ENCODE data around the gene PGRMC2.

The PGRMC2 gene

GRCh38 chr4:128328106-128328505 lies 40.5 kb upstream of the PGRMC2 start:
- no peak overlapping the region for H3K4me3 ChIP-seq (ENCODE audit: low read depth, low read length)
- no peak for DNase-seq (ENCODE audit: low read depth)
- TF ChIP-seq, protein P1, sequence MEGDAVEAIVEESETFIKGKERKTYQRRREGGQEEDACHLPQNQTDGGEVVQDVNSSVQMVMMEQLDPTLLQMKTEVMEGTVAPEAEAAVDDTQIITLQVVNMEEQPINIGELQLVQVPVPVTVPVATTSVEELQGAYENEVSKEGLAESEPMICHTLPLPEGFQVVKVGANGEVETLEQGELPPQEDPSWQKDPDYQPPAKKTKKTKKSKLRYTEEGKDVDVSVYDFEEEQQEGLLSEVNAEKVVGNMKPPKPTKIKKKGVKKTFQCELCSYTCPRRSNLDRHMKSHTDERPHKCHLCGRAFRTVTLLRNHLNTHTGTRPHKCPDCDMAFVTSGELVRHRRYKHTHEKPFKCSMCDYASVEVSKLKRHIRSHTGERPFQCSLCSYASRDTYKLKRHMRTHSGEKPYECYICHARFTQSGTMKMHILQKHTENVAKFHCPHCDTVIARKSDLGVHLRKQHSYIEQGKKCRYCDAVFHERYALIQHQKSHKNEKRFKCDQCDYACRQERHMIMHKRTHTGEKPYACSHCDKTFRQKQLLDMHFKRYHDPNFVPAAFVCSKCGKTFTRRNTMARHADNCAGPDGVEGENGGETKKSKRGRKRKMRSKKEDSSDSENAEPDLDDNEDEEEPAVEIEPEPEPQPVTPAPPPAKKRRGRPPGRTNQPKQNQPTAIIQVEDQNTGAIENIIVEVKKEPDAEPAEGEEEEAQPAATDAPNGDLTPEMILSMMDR (IDR thresholded peaks at IDR 0.05; ENCODE audit: low read depth, low read length, missing control alignments) = no peak

- DNase-seq (ENCODE audit: low read depth) = no peak
- H3K4me3 ChIP-seq (ENCODE audit: low read depth, low read length) = no peak overlapping the region
- TF ChIP-seq, protein P1 (IDR thresholded peaks at IDR 0.05; ENCODE audit: low read depth, low read length, missing control alignments) = no peak
These were observed 35.8 kb upstream of the PGRMC2 start for GRCh38 chr4:128323401-128323800.

- TF ChIP-seq, protein P1 (IDR thresholded peaks at IDR 0.05; ENCODE audit: low read depth, low read length, missing control alignments) = no peak
- no peak overlapping the region for H3K4me3 ChIP-seq (ENCODE audit: low read depth, low read length)
- DNase-seq (ENCODE audit: low read depth) = no peak
These were observed 35.4 kb upstream of the PGRMC2 start for GRCh38 chr4:128322986-128323385.

- H3K4me3 ChIP-seq (ENCODE audit: low read depth, low read length) = no peak overlapping the region
- no peak for DNase-seq (ENCODE audit: low read depth)
- TF ChIP-seq, protein P1 (IDR thresholded peaks at IDR 0.05; ENCODE audit: low read depth, low read length, missing control alignments) = no peak
These were observed 34.7 kb upstream of the PGRMC2 start for GRCh38 chr4:128322311-128322710.

DNA sequence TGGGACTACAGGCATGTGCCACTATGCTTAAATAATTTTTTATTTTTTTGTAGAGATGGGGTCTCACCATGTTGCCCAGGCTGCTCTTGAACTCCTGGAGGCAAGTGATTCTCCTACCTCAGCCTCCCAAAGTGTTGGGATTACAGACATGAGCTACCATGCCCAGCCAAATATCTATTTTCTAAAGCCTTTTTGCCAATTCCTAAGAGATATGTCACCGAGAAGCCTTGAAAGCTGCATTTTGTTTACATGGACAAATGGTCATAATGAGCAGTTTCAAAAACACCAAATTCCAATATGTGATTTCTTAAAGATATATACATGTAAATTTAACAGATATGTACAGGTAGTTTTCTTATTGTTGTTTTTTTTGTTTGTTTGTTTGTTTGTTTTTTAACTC lies 33.0 kb upstream of the PGRMC2 start:
- no peak for DNase-seq (ENCODE audit: low read depth)
- TF ChIP-seq, protein P1 (IDR thresholded peaks at IDR 0.05; ENCODE audit: low read depth, low read length, missing control alignments) = no peak
- no peak overlapping the region for H3K4me3 ChIP-seq (ENCODE audit: low read depth, low read length)

GRCh38 chr4:128315756-128316520 lies 28.3 kb upstream of the PGRMC2 start:
- TF ChIP-seq, protein P1 (IDR thresholded peaks at IDR 0.05; ENCODE audit: low read depth, low read length, missing control alignments) = no peak
- H3K4me3 ChIP-seq (ENCODE audit: low read depth, low read length) = no peak overlapping the region
- no peak for DNase-seq (ENCODE audit: low read depth)

Measured in GM12864 (cell line).